ENCODE measurements around the gene METTL15. TPM values are rescaled to one million over a fixed set of nuclear protein-coding genes. Genes with fewer than 3 reads are reported as not detected.

Gene METTL15
- total and polyA plus RNA-seq, 2 of the 8 experiments (the other 6 are each of a cell fraction or from before 2014, with no cell fraction given) = 5.4 to 10.5 TPM

DNA sequence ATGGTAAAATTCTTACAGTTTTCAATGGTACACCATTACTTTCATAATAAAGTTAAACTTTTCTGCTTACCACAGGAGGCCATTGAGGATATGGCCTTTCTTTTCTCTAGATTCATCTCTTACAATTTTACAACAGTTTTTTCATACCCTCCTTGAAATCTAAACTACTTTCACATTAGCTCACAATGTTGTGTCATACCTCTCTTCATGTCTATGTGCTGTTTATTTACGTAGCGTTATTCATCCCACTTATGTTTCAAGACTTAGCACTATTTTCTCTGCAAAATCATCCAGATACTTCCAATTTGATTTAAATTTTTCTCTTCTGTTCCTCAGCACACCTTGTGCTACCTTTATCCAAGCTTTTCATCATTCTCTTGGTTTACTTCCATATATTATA lies 123.3 kb downstream of the METTL15 start:
- H3K14ac ChIP-seq (ENCODE audit: insufficient read length) = no peak overlapping the region
- 0 out of 2 replicates have a peak, but pooled peaks cover 1% of the 10 kb centered on the region for H3K23me2 ChIP-seq (ENCODE audit: low read depth, low read length)
- H3K4me1 ChIP-seq (replicated peaks in 1 of 4; ENCODE audit: control insufficient read depth in 3 of 4, insufficient read depth in 4 of 4, low read length in 3 of 4) = no peaks in the 10 kb centered on the region
- H3K4ac ChIP-seq (replicated peaks; ENCODE audit: insufficient read length, low read depth, low read length) = no peak overlapping the region
- TF ChIP-seq YY1 (IDR thresholded peaks at IDR 0.05; ENCODE audit: low read depth, low read length) (no peak), NANOG (IDR thresholded peaks at IDR 0.05; ENCODE audit: insufficient read depth, low read depth, low read length, poor library complexity, severe bottlenecking) (no peak), RFX5 (IDR thresholded peaks at IDR 0.05; ENCODE audit: borderline replicate concordance, low read depth, low read length) (no peak), SAP30 (IDR thresholded peaks at IDR 0.05; ENCODE audit: insufficient read depth, insufficient replicate concordance, low read length) (no peak), TAF7 (optimal IDR thresholded peaks at IDR 0.05; ENCODE audit: borderline replicate concordance, low read depth, low read length) (no peak), TEAD4 (IDR thresholded peaks at IDR 0.05; ENCODE audit: low read depth, low read length) (no peak), KDM4A (IDR thresholded peaks at IDR 0.05; ENCODE audit: low read depth, low read length, severe bottlenecking) (no peak), POLR2AphosphoS5 (IDR thresholded peaks at IDR 0.05; ENCODE audit: low read depth, low read length) (no peak)
- DNase-seq (ENCODE audit: low read depth in 1 of 2, low spot score in 2 of 2) (no peak), FAIRE-seq (no peak)
- H2BK120ac ChIP-seq (replicated peaks; ENCODE audit: low read depth, low read length) = no peak overlapping the region
- no peaks in the 10 kb centered on the region for H3K79me2 ChIP-seq (ENCODE audit: control insufficient read depth in 1 of 2, insufficient read depth in 2 of 2, low read length in 2 of 2)
- 90% methylated on average over 2 of the region's 2 CpGs; no CpG with 5 or more reads in 1 of the 2 experiments for WGBS, 2 experiments (ENCODE audit: extremely low coverage in 1 of 2, insufficient coverage in 1 of 2, insufficient read length in 1 of 2, insufficient replicate concordance in 2 of 2, low coverage in 1 of 2, low lambda C conversion rate in 2 of 2, missing lambda C conversion rate in 1 of 2)
- no peak overlapping the region for H3K4me2 ChIP-seq (ENCODE audit: insufficient read depth in 1 of 2, low read depth in 2 of 2, low read length in 2 of 2)
- no peak overlapping the region for H2BK15ac ChIP-seq (ENCODE audit: low read length)
- H3K79me1 ChIP-seq (ENCODE audit: low read depth, low read length) = no peaks in the 10 kb centered on the region
- no peak overlapping the region for H2AK5ac ChIP-seq (ENCODE audit: low read depth, low read length)
- no peak overlapping the region for H2BK20ac ChIP-seq (ENCODE audit: low read length)
- no peak overlapping the region for H3K4me3 ChIP-seq (ENCODE audit: extremely low read depth in 1 of 4, insufficient read depth in 2 of 4, low read depth in 3 of 4, low read length in 4 of 4)
- no peak overlapping the region for H3K18ac ChIP-seq (ENCODE audit: extremely low read depth, low read length)
- no peak overlapping the region for H3K23ac ChIP-seq (ENCODE audit: insufficient read length)
- H3K27ac ChIP-seq (ENCODE audit: low read depth, low read length) = no peak overlapping the region
- H3K36me3 ChIP-seq (ENCODE audit: control insufficient read depth in 2 of 4, insufficient read depth in 4 of 4, low read length in 3 of 4) = no peaks in the 10 kb centered on the region
- H4K5ac ChIP-seq (ENCODE audit: insufficient read length, low read depth, low read length) = no peak overlapping the region
- no peak overlapping the region for H3K9ac ChIP-seq (replicated peaks in 1 of 4; ENCODE audit: extremely low read depth in 1 of 4, low read depth in 3 of 4, low read length in 3 of 4)
- no peak overlapping the region for H2BK5ac ChIP-seq (ENCODE audit: low read depth, low read length)
- no peak overlapping the region for H2BK12ac ChIP-seq (ENCODE audit: low read depth, low read length)
- no peaks in the 10 kb centered on the region for H3K9me3 ChIP-seq (ENCODE audit: insufficient read depth in 2 of 2, low read depth in 1 of 2, low read length in 1 of 2)
- POLR2A ChIA-PET (ENCODE audit: partially characterized antibody) = no interaction called here
- CTCF ChIA-PET (ENCODE audit: partially characterized antibody) = no interaction called here
- no peak overlapping the region for H4K91ac ChIP-seq (replicated peaks; ENCODE audit: insufficient read length, low read length)
- H3K56ac ChIP-seq (replicated peaks; ENCODE audit: insufficient read length, low read depth, low read length) = no peak overlapping the region
- no peak overlapping the region for H4K8ac ChIP-seq (ENCODE audit: extremely low read depth, insufficient read depth, low read length)
- H3K27me3 ChIP-seq (replicated peaks in 1 of 4; ENCODE audit: control insufficient read depth in 3 of 4, extremely low read depth in 1 of 4, insufficient read depth in 3 of 4, low read length in 3 of 4) = no peaks in the 10 kb centered on the region
- H4K20me1 ChIP-seq (replicated peaks in 1 of 2; ENCODE audit: control insufficient read depth in 1 of 2, insufficient read depth in 2 of 2, low read length in 2 of 2) = no peaks in the 10 kb centered on the region
- no peak overlapping the region for H2AFZ ChIP-seq (ENCODE audit: low read length)
